Retina (tissue), 1 donor: Measurements from ENCODE around the gene NAALADL2.
A peak's percentile ranks its signal among the peaks of the same experiment; 100 is the strongest.
"Not testable (repeated sequence)": the region's sequence is repeated elsewhere in the genome, so short reads cannot be mapped to it uniquely, and the experiment has no call there.

Experiments
- DNase-seq: peaks from one replicate; pipeline ENCODE4 v3.0.0-alpha.2; 2016

The NAALADL2 gene

DNA sequence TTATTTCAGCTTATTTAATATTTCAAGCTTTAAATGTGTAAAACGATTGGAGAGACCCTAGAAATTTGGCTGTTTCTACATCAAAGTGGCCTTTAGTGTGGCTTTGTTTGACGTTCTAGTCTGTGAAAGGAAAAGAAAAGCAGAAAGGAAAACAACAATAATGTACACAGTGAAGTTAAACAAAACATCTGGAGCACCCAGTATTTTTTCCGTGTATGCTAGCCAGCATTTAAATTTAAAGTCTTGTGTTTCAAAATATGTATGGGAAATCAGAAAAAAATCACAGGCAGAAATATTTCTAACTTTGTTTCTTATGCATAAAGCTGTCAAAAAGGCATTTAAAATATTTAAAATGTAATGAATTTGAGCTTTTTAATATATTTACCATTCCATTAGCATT lies 218.1 kb downstream of the NAALADL2 start:
- no peak for DNase-seq

DNA sequence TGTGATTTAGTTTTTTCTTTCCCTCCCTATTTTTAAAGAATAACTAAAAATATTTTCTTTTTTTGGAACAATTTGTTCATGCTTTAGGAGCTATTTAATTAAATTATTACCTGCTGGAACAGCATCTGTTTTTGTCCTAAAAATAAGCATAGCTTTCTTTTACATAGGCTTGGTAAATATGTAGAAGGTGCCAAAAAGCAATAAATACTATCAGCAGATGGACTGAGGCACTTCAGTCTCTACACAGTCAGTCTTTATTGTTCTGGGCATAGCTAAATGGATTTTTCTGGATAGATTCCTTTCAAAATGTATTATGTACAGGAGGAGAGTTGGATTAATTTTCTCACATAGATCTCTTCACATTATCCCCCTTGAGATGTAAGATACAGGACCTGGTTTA lies 223.5 kb downstream of the NAALADL2 start:
- no peak for DNase-seq

DNA sequence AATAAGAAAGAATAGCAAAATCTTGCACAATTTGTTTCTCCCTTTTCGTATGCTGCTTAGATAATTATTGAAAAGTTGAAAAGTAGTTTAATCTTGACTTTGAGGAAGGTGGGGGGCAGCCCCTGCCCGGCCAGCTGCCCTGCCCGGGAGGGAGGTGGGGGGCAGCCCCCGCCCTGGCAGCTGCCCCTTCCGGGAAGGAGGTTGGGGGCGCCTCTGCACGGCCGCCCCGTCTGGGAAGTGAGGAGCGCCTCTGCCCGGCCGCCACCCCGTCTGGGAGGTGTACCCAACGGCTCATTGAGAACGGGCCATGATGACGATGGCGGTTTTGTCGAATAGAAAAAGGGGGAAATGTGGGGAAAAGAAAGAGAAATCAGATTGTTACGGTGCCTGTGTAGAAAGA lies 228.0 kb downstream of the NAALADL2 start:
- DNase-seq = not testable (repeated sequence)

DNA sequence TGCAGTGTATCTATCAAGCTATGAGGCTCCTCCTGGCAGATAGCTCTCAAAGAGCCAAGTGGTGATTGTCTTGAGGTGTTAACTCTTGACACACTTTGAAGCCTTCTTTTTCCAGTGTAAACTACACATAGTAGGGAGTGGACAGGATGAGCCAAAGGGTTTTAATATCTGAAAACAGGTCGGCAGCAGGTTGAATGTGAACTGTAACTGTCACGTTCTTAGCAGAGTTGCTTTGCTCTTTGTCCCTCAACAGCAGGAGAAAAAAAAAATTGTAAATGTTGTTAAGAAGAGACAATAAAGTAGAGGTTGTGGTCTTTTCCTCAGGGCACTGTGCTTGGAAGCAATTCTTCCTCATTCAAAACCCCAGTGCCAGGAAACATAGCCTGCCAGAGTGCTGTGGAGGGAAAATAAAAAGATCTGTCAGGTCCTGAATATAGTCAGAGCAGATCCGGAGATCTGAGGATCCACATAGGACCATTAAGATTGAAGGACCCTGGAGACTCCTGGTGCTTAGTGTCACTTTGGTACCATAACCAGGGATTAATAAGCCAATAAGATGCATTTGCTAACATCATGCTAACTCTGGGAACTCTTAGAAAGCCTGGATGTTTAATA lies 229.7 kb downstream of the NAALADL2 start:
- peak; percentile 25 for DNase-seq

DNA sequence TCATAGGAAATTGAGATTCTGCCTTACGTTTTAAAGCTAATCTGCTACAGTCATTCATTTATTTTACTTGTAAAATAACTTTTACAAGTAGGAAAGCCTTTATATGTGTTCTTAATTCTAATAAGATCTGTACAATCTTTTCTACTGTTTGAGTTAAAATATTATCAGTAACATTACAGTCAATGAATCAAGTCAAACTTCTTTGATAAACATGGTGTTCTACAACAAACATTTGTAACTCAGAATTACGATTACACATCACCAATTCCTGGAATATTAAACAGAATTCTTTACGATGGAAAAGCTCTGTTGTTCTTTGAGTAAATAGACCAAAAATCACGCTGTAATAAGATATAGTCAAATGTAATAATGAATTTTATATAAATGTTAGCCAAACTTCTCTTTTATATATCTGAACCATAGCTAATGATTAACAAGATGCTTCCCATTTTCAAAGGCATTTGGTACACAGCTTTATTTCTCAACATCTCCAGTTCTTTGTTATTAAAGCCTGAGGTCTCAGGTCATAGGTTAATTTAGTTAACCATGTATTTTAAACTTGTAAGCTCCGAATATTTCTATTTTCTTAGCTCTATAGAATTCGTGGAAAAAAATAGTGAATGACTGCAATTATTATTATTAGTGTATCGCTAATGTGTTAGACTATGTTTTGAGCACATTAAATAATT lies 232.4 kb downstream of the NAALADL2 start:
- DNase-seq = no peak

DNA sequence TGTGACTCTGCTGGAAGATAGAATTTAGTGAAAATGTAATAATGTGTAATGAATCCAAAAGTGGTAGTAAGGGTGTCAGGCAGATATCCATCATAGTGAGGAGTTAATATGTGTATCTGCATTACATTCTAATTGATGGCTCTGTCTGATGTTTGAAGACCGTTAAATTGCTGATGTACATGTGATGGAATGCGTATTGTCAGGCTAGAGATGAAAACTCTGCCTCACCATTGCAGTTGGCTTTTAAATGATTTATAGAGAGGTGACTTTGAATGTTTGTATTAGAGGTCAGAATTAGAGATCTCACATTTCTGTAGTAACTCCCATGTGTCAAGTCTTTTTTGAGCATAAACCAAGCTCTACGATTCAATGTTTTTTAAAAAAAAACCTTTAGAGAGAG lies 234.6 kb downstream of the NAALADL2 start:
- DNase-seq = no peak

DNA sequence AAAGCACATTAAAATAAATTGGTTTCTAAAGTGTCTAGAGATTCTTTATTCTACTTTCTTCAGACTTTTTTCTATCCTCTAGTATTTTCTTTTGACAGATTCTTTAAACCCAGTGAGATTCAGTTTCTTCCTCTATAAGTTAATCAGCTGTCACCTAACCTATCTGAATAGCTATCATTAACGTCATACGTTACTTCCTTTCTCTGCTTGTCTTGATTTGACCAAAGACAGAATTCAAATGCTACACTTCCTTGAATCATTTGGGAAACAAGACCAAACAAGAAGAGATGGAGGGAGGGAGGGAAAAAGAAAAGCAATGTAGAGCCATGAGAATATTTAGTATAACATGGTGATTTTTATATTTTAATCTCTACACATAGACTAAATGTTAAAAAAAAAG lies 235.2 kb downstream of the NAALADL2 start:
- no peak for DNase-seq

DNA sequence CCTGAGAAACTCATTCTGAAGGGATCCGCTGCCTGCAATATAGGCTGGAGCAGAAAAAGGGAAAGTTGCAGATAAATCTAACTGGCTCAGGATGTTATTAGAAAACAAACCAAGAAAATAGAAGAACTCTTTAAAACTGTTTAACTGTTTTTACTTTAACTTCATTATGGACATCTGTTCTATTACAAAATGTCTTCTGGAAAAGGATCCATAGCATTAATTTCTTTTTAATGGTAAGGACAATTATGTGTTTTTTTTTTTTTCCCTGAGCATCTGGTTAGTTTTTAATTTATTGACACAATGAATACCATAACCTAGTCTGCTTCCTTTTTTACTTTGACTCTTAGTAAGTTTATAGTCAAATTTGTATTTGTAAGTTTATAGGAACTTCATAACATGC lies 239.5 kb downstream of the NAALADL2 start:
- no peak for DNase-seq

DNA sequence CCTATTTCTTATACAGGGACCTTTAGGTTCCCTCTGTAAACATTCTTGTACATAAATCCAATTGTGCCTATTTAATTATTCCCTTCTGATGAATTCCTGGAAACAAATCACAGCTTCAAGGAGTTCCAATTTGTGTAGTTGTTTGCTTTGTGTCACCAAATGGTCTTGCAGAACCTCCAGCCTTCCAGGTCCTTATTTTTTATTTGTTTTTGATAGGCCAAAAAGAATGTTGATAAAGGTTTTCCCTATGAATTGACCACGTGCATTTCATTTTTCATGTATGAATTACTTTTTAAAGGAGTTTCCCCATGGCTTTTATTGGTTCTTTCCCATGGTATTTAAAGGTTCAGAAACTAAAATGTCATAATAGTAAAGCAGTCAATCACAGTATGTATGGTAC lies 243.0 kb downstream of the NAALADL2 start:
- no peak for DNase-seq

DNA sequence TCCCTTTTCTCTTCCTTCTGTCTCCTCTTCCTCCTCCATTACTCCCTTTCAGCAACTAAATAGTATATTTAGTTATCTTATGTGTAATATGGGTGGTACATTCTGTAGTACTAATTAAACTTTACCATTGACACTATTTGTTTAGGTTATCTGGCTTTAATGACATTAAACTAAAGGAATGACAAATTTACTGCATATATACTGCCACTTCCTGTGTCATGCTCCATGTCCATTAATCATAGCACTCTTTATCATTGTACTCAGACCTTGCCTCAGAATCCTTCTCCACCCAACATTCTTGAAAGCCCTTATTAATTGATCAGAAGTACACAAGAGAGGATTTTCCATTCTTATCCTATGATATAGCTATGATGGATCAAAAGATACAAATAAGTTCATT lies 244.2 kb downstream of the NAALADL2 start:
- no peak for DNase-seq

DNA sequence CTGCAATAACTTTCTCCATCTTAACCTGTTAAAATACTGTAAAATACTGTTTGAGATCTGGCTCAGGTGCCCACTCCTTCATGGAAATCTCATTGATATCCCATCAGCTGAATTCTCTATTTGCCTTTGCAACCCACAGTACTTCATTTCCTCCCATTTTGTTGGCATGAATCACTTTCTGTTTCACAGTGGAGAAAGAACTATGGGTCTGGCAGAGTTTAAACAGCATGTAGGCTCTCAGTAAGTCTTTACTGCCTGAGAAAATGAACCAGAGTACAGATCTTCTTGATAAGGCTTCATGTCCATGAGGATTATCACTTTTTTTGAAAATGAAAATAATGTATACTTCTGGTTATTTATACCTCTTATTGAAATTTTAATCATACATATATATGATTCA lies 245.9 kb downstream of the NAALADL2 start:
- DNase-seq = no peak

DNA sequence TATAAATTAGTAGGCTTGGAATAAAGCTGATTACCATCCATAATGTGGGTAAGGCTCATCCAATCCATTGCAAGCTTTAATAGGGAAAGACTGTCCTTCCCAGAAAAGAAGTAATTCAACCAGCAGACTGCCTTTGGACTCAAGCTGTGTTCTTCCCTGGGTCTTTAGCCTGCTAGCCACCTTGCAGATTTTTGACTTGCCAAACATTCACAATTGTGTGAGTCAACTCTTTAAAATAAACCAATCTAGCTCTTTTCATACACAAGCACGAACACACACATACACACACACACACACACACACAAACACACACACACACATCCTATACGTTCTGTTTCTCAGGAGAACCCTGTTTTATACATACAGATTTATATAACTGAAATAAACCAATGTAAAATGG lies 248.1 kb downstream of the NAALADL2 start:
- DNase-seq = no peak

DNA sequence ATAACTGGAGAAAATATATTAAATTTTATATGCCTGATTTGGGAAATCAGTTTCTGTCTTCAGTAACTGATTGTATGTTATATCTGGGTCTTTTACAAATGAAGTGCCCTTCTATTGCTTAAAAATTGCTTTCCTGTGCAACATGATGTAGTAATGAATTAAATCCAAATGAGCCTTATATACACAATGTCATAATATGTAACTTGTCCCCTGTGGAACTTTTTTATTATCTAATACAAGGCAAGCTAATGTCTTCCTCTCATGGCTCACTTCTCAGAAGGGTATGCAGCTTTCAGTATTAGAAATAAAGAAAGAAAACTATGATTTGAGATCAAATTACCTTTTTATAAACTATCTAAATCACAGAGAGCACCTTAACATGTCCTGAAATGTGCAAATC lies 248.9 kb downstream of the NAALADL2 start:
- DNase-seq = no peak

DNA sequence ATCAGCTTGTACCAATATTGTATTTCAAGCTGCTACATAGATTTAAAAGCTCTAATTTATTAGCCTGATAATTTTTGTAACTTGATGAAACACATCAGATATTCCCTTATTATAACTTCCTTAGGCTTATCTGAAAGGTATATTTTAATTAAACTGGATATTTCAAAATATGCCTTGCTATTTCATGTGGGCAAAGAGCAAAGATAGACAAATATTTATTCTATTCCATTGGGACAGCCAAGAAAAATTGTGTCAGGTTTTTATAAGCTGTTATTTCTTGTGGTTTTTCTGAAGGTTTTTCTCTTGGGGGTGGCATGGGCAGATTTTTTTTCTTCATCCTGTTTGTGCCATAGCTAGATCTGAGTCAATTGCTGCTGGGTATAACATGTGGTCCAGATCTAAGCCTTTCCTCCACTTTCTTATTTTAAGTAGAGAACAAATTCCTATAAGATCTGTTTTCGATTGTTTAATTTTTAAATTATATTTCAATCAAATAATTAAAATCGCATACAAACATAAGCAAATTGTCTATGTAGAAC lies 249.5 kb downstream of the NAALADL2 start:
- DNase-seq = no peak

DNA sequence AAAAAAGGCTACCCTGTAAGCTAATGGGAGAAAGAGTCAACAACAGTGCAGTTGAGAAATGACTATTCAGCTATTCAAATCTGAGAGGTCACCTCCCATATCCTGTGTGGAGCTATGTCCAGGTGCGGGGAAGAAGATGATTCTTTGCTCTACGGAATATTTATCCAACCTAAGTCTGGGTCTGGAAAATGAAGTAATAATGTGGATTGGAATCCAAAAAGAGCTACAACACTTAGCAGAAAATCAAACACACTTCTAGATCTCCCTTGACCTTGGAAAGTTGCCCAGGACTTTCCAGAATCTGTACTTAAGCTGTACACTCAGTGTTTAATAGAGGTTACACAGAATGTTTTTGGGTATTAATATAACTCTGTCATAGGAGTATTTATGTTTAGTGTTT lies 251.9 kb downstream of the NAALADL2 start:
- DNase-seq = no peak

DNA sequence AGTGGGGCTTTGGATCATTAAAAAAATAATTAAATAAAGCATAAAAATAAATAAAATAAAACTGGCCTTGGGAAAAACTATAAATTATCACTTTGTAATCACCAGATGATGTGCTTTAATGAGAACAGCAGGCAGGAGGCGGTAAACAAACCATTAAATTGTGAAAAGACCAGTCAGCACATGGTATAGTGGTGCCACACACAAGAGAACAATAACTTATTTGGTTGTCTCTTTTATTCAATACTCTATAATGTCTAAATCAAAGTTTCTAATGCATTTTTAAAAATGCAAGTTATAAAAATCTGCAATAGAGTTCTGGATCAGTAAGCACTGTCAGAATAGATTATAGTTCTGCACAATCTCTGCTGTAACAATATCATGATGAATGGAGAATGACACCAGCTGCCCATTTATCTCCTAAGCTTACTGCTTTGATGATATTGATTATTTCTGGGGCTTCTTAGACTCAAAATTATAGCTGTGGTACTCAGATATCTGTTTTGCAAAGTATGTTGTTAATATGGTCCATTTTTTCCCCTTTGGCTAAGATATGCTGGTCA lies 259.3 kb downstream of the NAALADL2 start:
- peak; percentile 18 for DNase-seq

DNA sequence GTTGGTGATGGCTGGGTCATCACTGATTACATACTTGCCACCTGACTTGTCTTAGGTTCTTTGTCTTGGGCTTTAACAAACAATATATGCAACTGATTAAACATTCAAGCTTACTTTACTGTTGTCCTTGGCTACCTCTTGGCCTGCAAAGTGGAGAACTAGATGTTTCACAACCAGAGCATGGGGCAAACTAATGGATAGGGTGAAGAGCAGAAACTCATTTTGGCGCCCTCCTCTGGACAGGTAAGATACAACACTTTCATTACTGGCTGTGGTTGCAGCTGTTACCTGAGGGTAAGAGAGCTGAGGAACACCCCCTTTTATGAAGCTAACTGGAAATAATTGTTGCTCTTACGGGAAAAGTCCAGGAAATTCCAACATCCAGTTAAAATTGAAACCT lies 262.1 kb downstream of the NAALADL2 start:
- no peak for DNase-seq

DNA sequence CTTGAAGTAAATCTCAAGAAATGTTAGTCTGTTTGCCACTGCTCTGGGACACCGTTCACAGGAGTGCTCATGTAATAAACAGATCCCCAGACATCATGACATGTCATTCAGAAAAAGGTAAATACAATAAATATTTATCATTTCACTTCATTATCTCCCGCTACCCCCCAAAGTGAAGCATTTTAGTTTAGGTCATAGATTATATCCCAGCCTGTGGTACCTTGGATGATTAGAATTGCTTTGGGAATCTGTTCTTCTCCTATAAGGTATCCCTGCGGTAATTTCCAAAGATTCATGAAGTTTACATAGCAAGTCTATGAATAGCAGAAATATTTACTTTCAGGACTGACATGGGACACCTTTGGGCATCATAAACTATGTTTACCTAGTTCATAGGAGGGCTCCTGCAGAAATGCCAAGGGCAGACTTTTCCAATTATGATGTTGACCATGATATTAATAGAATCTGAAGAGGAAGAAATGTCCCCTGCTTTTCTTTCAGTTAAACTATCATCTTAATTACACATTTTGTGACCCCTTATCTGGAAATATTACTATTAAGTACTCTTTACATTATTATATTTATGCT lies 268.0 kb downstream of the NAALADL2 start:
- no peak for DNase-seq

DNA sequence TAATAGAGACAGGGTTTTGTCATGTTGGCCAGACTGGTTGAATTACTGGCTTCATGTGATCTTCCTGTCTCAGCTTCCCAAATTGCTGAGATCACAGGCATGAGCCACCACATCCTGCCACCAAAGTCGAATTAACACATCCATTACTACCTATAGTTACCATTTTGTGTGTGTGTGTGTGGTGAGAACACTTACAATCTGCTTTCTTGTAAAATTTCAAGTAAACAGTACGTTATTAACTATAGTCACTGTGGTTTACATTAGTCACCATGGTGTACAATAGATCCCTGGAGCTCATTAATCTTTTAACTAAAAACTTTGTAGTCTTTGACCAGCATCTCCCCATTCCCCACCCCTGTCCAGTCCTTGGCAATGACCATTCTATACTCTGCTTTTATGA lies 270.0 kb downstream of the NAALADL2 start:
- no peak for DNase-seq

DNA sequence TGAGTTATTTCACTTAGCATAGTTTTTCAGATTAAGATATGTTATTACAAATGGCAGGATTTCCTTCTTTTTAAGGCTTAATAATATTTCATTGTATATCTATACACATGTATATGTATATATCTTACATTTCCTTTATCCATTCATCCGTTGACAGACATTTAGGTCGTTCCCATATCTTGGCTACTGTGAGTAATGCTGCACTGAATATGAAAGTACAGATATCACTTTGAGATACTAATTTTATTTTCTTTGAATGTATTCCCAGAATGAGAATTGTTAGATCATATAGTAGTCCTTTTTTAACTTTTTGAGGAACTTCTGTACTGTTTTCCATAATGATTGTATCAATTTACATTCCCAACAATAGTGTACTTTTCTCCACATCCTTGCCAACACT lies 270.4 kb downstream of the NAALADL2 start:
- DNase-seq = no peak

DNA sequence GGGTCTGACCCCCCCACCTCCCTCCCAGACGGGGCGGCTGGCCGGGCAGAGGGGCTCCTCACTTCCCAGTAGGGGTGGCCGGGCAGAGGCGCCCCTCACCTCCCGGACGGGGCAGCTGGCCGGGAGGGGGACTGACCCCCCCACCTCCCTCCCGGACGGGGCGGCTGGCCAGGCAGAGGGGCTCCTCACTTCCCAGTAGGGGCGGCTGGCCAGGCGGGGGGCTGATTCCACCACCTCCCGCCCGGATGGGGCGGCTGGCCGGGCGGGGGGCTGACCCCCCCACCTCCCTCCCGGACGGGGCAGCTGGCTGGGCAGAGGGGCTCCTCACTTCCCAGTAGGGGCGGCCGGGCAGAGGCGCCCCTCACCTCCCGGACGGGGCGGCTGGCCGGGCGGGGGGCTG lies 272.7 kb downstream of the NAALADL2 start:
- not testable (repeated sequence) for DNase-seq

DNA sequence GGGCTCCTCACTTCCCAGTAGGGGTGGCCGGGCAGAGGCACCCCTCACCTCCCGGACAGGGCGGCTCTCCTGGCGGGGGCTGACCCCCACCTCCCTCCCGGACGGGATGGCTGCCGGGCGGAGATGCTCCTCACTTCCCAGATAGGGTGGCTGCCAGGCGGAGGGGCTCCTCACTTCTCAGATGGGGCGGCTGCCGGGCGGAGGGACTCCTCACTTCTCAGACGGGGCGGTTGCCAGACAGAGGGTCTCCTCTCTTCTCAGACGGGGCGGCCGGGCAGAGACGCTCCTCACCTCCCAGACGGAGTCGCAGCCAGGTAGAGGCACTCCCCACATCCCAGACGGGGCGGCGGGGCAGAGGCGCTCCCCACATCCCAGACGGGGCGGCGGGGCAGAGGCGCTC lies 273.6 kb downstream of the NAALADL2 start:
- not testable (repeated sequence) for DNase-seq

DNA sequence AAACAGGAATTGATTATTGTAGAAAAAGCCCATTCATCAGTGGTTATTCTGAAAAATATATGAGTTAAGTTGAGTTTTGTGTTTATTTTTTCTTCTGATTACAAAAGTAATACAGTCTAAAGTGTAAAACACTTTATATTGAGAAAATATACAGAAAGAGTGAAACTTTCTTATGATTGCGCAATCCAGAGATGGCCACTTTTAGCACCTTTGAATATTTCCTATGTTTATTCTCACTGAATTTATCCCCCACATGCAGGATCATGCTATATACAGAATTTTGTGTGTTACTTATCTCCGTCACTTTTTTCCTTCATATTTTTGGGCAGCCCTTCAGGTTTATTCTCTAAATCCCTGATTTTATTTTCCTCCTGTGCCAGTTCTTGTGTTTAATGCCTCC lies 285.2 kb downstream of the NAALADL2 start:
- DNase-seq = no peak

DNA sequence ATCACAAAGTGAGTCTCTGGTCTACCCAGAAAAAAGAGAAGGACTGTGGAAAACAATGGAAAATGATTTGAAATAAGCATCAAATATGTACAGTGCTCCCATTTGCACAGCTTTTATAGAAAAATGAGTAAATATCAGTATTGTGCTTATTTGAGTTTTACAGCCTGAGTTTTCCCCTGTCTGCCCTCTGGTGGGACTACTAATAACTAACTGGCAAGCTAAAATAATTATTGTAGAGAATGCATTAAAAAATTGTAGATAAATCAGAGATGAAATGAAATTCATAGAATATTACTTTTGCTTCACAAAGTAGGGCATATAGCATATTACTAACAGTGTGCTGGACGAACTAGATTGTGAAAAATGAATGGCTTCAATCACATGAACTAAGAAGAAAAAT lies 287.1 kb downstream of the NAALADL2 start:
- no peak for DNase-seq
